Gastroesophageal sphincter (tissue), 4 donors: Measurements from ENCODE around the gene CEACAM5. TPM values are rescaled to one million over a fixed set of nuclear protein-coding genes. Genes with fewer than 3 reads are reported as not detected.

Experiments used
- ATAC-seq: fragments of 150-250 bp; one replicate; pipeline ENCODE4 v1.9.1; 2016; ENCODE audit warnings: mild to moderate bottlenecking, moderate library complexity
- H3K27ac ChIP-seq, 4 donors: fragments of 200-600 bp; sonication (generic) in 3 of 4; 1 replicate in 3 of 4; 2 replicates in 1 of 4; pipeline ENCODE4 v1.5.1; 2016 to 2019
- H3K27me3 ChIP-seq: fragments of 200-600 bp; sonication (generic); one replicate; pipeline ENCODE4 v1.5.1; 2019
- H3K36me3 ChIP-seq, 2 donors: fragments of 200-600 bp; sonication (generic); one replicate each; pipeline ENCODE4 v1.5.1; 2019; ENCODE audit warnings: control low read depth in 1 of 2
- H3K4me1 ChIP-seq, 3 donors: fragments of 200-600 bp; sonication (generic); 1 replicate in 2 of 3; 2 replicates in 1 of 3; pipeline ENCODE4 v1.5.1; 2016 to 2019; ENCODE audit warnings: control low read depth in 2 of 3
- H3K4me3 ChIP-seq, 2 donors: fragments of 200-600 bp; sonication (generic); one replicate each; pipeline ENCODE4 v1.5.1; 2019; ENCODE audit warnings: mild to moderate bottlenecking in 1 of 2, moderate library complexity in 1 of 2
- H3K9me3 ChIP-seq, 3 donors: fragments of 200-600 bp; sonication (generic); one replicate each; pipeline ENCODE4 v1.5.1; 2017 to 2019; ENCODE audit warnings: control low read depth in 2 of 3
- EP300 ChIP-seq: sonication (generic); formaldehyde crosslinking; IDR thresholded peaks from one replicate; pipeline ENCODE4 v1.6.1; 2017; ENCODE audit warnings: antibody characterized with exemption, mild to moderate bottlenecking
- POLR2A ChIP-seq, 2 donors: fragments of 450-650 bp; IDR thresholded peaks; one replicate each; pipeline ENCODE4 v1.6.1; 2017; ENCODE audit warnings: antibody characterized with exemption in 2 of 2, mild to moderate bottlenecking in 2 of 2, moderate library complexity in 1 of 2
- POLR2AphosphoS5 ChIP-seq: sonication (generic); formaldehyde crosslinking; IDR thresholded peaks from one replicate; pipeline ENCODE4 v1.6.1; 2017; ENCODE audit warnings: antibody characterized with exemption
- WGBS, 2 donors: methylation state at CpG; one replicate each; pipeline ENCODE4 v1.1.5; 2018; ENCODE audit warnings: low coverage in 1 of 2; 5-methylcytosine and 5-hydroxymethylcytosine counted together
- total RNA-seq, 4 donors: library from RNA; depleted of rRNA; stranded (reverse); fragments of >200 nt; gene quantifications; one replicate each; pipeline ENCODE4 v1.1.0, GENCODE V29; 2016
- TF ChIP-seq, protein P1 (sequence below), 4 experiments: fragments of 200-600 bp in 2 of 4; fragments of 450-650 bp in 2 of 4; sonication (generic) in 1 of 4; IDR thresholded peaks; one replicate each; pipeline ENCODE4 v1.5.1; 2017 to 2019; ENCODE audit warnings: antibody characterized with exemption in 4 of 4, mild to moderate bottlenecking in 2 of 4, moderate library complexity in 2 of 4

Gene CEACAM5
- 10 to 100 TPM in 1 of 4 donors, under 1 TPM in 2, not detected in 1; 0.31 to 13.9 (median 0.31) TPM for total RNA-seq

DNA sequence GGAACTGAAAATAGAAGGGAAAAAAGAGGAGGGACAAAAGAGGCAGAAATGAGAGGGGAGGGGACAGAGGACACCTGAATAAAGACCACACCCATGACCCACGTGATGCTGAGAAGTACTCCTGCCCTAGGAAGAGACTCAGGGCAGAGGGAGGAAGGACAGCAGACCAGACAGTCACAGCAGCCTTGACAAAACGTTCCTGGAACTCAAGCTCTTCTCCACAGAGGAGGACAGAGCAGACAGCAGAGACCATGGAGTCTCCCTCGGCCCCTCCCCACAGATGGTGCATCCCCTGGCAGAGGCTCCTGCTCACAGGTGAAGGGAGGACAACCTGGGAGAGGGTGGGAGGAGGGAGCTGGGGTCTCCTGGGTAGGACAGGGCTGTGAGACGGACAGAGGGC is at the start of gene CEACAM5:
Gene CEACAM5 (plus strand): TSS at position 146 of the 400 bp plus-strand sequence. CDS start 106 bp downstream, at position 252.
- H3K27ac ChIP-seq: no peak within 1 kb of the TSS
- no peaks in the 10 kb centered on the region for H3K4me1 ChIP-seq
- H3K36me3 ChIP-seq: no peaks in the 10 kb centered on the region
- peaks cover 57% of the 10 kb centered on the region for H3K27me3 ChIP-seq
- TF ChIP-seq POLR2AphosphoS5: no peak
- no peak for TF ChIP-seq EP300
- TF ChIP-seq, protein P1, sequence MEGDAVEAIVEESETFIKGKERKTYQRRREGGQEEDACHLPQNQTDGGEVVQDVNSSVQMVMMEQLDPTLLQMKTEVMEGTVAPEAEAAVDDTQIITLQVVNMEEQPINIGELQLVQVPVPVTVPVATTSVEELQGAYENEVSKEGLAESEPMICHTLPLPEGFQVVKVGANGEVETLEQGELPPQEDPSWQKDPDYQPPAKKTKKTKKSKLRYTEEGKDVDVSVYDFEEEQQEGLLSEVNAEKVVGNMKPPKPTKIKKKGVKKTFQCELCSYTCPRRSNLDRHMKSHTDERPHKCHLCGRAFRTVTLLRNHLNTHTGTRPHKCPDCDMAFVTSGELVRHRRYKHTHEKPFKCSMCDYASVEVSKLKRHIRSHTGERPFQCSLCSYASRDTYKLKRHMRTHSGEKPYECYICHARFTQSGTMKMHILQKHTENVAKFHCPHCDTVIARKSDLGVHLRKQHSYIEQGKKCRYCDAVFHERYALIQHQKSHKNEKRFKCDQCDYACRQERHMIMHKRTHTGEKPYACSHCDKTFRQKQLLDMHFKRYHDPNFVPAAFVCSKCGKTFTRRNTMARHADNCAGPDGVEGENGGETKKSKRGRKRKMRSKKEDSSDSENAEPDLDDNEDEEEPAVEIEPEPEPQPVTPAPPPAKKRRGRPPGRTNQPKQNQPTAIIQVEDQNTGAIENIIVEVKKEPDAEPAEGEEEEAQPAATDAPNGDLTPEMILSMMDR (IDR thresholded peaks at IDR 0.05): no peak
- no peak for TF ChIP-seq POLR2A (IDR thresholded peaks at IDR 0.05)
- 10 to 55% methylated on average over 2 to 3 of the region's 4 CpGs for WGBS, 2 donors
- H3K4me3 ChIP-seq: no peak within 1 kb of the TSS
- no peak for ATAC-seq
- H3K9me3 ChIP-seq: no peaks in the 10 kb centered on the region

DNA sequence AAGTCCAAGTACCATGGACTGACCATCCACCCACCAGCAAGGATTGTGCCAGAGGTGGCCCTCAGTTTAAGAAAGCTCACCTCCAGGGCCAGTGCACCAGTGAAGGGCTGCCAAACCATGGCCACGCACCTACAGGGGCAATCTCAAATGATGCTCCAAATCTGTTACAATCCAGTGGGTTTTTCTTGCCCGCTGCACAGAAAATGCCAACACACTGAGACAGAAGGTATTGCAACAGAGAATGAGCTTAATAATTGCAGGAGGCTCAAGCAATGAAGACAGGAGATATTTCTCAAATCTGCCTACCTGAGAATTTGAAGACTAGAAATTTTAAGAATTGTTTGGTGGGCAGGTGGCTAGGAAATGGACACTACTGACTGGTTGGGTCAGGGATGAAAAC is 42.4 kb upstream of the CEACAM5 start:
- Histone ChIP-seq H3K27me3 (peaks cover 33% of the 10 kb centered on the region), H3K4me1 (no peaks in the 10 kb centered on the region), H3K36me3 (no peaks in the 10 kb centered on the region), H3K4me3 (no peak overlapping the region), H3K9me3 (peaks cover 0 to 59% (median 3%) of the 10 kb centered on the region in 3 donors), H3K27ac (no peak overlapping the region)
- TF ChIP-seq, protein P1 (IDR thresholded peaks at IDR 0.05): no peak
- TF ChIP-seq POLR2A (IDR thresholded peaks at IDR 0.05) (no peak), EP300 (no peak), POLR2AphosphoS5 (no peak)
- ATAC-seq: no peak
- 48 to 83% methylated on average over 1 to 2 of the region's 2 CpGs for WGBS, 2 donors

DNA sequence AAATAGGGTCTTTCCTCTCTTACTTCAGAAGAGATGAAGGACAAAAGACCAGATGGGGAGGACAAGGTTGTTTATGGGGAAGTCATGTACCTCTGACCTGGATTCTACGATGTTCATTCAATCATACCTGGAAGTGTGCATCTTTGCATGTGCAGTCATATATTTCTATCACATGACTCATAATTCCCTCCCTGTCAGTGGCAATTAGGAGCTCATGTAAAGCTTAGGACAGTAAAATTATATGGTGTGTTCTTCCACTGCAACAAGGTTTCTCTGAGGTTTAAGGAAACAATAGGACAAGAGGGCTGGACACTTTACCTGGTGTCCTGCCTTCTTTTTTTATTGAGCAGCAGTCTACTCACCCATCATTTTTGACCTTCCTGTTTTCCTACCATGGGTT is 40.1 kb upstream of the CEACAM5 start:
- peaks cover 0 to 46% (median 3%) of the 10 kb centered on the region in 3 donors for H3K9me3 ChIP-seq
- 38 to 62% methylated on average over 1 of the region's 1 CpG for WGBS, 2 donors
- no peaks in the 10 kb centered on the region for H3K36me3 ChIP-seq
- TF ChIP-seq POLR2A (IDR thresholded peaks at IDR 0.05) (no peak), POLR2AphosphoS5 (no peak), EP300 (no peak)
- TF ChIP-seq, protein P1 (IDR thresholded peaks at IDR 0.05): no peak
- no peaks in the 10 kb centered on the region for H3K4me1 ChIP-seq
- H3K27me3 ChIP-seq: peaks cover 54% of the 10 kb centered on the region
- no peak overlapping the region for H3K4me3 ChIP-seq
- H3K27ac ChIP-seq: no peak overlapping the region
- no peak for ATAC-seq

DNA sequence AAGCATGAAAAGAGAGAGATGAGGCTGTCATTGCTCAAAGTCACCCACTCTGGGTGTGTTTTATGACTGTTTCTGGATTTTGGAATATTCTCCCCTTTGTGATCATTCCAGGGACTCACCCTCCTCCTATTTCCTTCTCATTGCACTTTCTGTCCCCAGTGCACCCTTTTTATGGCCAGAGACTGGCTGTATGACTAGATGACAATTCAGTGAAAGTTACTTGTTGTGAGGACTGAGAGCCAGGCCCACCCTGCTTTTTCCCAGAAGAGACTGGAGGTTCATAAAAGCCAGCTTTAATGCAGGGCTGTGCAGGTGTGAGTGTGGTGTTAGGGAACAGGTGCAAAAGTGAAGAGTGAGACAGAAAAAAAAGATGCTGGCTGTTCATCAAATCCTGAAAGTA is 37.7 kb upstream of the CEACAM5 start:
- H3K36me3 ChIP-seq: no peaks in the 10 kb centered on the region
- no peak for ATAC-seq
- H3K4me1 ChIP-seq: no peaks in the 10 kb centered on the region
- peaks cover 0 to 21% (median 3%) of the 10 kb centered on the region in 3 donors for H3K9me3 ChIP-seq
- TF ChIP-seq POLR2A (IDR thresholded peaks at IDR 0.05): no peak
- no peak for TF ChIP-seq EP300
- peaks cover 72% of the 10 kb centered on the region for H3K27me3 ChIP-seq
- no peak overlapping the region for H3K4me3 ChIP-seq
- H3K27ac ChIP-seq: no peak overlapping the region

DNA sequence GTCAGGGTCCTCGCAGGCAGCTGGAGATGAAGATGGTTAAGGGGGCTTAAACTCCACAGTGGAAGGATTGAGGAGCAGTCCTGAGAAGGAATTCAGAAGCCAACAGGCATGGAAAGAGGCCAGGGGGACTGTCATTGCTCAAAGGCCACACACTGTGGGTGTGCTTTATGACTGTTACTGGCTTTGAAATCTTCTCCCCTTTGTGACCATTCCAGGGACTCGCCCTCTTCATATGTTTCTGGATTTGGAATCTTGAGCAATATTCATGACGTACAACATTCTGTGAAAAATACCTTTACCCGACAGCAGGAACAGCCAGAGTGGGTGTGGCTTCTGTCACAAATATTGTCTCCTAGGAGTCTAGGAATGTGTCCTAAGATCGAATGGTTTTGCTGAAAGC is 36.9 kb upstream of the CEACAM5 start:
- no peak for ATAC-seq
- peaks cover 77% of the 10 kb centered on the region for H3K27me3 ChIP-seq
- no peak overlapping the region for H3K4me3 ChIP-seq
- no peak for TF ChIP-seq POLR2A (IDR thresholded peaks at IDR 0.05)
- no peak for TF ChIP-seq EP300
- TF ChIP-seq, protein P1 (IDR thresholded peaks at IDR 0.05): no peak
- no peak for TF ChIP-seq POLR2AphosphoS5
- H3K27ac ChIP-seq: no peak overlapping the region
- no peaks in the 10 kb centered on the region for H3K4me1 ChIP-seq
- WGBS, 2 donors: 62 to 64% methylated on average over 4 to 5 of the region's 5 CpGs
- no peaks in the 10 kb centered on the region for H3K36me3 ChIP-seq
- H3K9me3 ChIP-seq: peaks cover 0 to 14% (median 0%) of the 10 kb centered on the region in 3 donors
